Activated CD4-positive, alpha-beta T cell treated with anti-CD3 and anti-CD28 coated beads, Interleukin-10, Interleukin-2, amounts not matched to agents 100 ng/mL and 50 ng/mL, durations not matched to agents 16 hours and 8 hours (primary cell): Measurements from ENCODE around the gene LONRF3.
A peak's percentile ranks its signal among the peaks of the same experiment; 100 is the strongest.

Experiments used
- DNase-seq: peaks from one replicate; pipeline ENCODE4 v3.0.0-alpha.2; 2020

The LONRF3 gene

GRCh38 chrX:118974088-118974907 lies at the start of gene LONRF3:
Gene LONRF3, plus strand, starts transcription at chrX:118974618. Its CDS starts 163 bp downstream, at chrX:118974781.
- peak; percentile 51 for DNase-seq

DNA sequence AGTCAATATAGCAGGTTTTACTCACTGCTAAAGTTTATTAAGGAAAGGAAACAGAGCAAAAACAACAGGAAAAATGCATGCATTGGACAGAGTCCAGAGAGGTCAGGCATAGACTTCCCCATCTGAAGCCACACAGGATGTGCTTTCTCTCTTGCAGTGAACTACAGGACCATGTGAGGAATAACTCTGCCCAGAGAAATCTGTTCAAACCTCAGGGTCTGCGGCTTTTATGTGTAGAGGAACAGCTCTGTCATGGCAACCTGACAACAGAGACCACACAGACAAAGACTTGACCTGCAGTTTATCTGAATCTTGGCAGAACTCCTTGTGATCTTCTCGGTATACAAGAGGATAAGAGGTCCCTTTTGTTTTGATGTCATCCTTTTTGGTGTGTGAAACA lies 46.3 kb upstream of the LONRF3 start:
- no peak for DNase-seq

- no peak for DNase-seq
Measured at GRCh38 chrX:118935352-118935751, 39.1 kb upstream of the LONRF3 start.

- no peak for DNase-seq
Measured at GRCh38 chrX:118941147-118941546, 33.3 kb upstream of the LONRF3 start.

- DNase-seq: no peak
Measured at GRCh38 chrX:118943102-118943501, 31.3 kb upstream of the LONRF3 start.

DNA sequence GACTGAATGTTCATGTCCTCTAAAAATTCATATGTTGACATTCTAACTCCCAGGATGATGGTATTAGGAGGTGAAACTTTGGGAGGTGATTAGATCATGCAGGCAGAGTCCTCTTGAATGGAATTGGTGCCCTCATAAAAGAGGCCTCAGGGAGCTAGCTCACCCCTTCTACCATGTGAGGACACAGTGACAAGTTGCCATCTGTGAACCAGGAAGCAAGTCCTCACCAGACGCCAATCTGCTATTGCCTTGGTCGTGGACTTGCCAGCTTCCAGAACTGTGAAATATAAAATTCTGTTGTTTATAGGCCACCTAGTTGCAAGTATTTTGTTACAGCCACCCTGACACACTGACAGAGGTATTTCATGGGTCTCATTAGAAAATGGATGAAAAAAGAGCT lies 28.5 kb upstream of the LONRF3 start:
- DNase-seq: no peak

- no peak for DNase-seq
Measured at GRCh38 chrX:118948270-118948669, 26.1 kb upstream of the LONRF3 start.

DNA sequence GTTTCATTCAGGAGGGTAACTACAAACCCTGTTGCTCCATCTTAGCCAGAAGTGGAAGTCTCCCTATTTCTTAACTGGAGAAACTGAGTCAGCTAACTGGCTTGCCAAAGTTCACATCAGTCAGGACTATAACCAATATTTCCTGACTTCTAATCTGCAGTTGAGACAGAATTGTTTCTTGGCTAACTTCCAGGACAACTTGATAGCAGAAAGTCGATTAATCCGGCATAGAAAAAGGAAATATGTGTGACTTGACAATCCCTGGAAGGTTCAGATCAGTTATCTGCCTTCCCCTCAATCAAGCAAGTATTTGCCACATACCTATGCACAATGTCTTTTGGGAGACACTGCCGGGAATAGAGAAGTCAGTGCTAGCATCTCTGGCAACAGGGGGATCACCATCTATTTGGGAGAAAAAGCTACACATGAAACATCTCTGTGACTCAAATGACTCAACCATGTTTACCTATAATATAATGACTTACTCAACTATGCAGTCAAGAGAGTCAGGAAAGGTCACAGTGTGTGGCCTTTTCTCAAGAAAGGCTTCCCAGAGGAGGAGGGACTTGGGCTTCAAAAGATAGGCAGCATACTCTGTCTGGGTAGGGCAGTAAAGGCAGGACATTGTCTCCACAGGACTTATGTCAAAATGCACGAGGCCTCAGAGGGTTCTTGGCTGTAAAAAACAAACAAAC lies 12.4 kb upstream of the LONRF3 start:
- DNase-seq: no peak

- DNase-seq: no peak
Measured at GRCh38 chrX:118963159-118963558, 11.3 kb upstream of the LONRF3 start.

DNA sequence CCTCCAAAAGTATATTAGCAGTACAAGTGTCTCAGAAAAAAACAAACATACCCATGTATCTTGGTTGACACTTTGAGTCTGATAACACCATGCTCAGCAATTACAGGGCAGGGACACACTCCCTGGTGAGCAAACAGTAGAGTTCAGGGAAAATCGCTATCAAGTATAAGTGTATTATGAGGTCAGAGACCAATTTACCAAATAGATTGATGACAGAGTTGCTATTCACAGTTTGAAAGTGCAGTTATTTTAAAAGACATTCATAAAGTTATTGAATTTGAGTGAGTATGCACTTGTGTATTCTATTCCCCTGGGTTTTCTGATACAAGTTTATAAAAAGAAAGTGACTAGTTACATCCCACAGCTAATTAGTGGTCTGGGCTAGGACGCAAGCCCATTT lies 10.2 kb upstream of the LONRF3 start:
- no peak for DNase-seq

GRCh38 chrX:118965395-118965794 lies 9.0 kb upstream of the LONRF3 start:
- DNase-seq: no peak

- DNase-seq: no peak
Measured at GRCh38 chrX:118968031-118968430, 6.4 kb upstream of the LONRF3 start.

DNA sequence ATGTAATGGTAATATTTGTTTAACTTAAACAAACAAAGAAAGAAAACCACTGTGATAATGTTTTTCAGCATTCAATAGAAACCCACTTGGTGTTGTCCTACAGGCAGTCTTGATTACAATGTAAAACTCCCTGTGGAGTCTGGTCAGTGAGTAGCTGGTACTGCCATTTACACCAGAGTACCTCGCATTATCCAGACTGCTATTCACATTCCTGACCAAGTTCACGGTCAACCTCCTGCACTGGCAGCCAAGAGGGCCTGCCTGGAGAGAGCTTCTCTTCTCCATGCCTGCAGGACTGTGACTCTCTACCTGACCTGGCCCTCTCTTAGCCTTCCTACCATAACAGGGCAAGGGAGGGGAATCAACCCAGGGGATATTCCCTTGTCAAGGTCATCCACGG lies 2.9 kb upstream of the LONRF3 start:
- DNase-seq: no peak

GRCh38 chrX:118973389-118974087 lies 880 bp upstream of the LONRF3 start:
- DNase-seq: no peak

- DNase-seq: peak; percentile 31
Measured at GRCh38 chrX:118974908-118975671, 672 bp downstream of the LONRF3 start.

- DNase-seq: peak; percentile 62
Measured at GRCh38 chrX:118975831-118976598, 1.6 kb downstream of the LONRF3 start.

- peak; percentile 17 for DNase-seq
Measured at GRCh38 chrX:118976599-118977340, 2.4 kb downstream of the LONRF3 start.

DNA sequence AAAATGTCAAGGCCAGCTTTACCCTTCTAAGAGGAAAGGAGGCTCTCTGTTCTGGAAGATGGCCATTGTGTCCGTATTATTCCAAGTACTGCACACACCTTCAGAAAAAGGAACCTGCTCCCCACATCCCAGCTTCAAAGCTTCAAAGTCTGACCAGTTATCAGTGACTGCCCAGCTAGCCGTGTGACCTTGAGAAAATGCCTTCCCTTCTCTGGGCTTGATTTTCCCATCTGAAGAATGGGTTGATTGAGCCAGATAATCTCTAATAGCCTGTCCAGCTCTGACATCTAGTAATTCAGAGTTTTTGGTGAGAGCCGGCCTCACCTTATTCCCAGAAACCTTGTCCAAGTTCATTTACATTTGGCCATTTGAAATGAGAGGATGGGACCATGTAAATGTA lies 3.0 kb downstream of the LONRF3 start:
- DNase-seq: no peak

GRCh38 chrX:118978451-118978850 lies 4.0 kb downstream of the LONRF3 start:
- no peak for DNase-seq

GRCh38 chrX:118980761-118981160 lies 6.3 kb downstream of the LONRF3 start:
- no peak for DNase-seq

DNA sequence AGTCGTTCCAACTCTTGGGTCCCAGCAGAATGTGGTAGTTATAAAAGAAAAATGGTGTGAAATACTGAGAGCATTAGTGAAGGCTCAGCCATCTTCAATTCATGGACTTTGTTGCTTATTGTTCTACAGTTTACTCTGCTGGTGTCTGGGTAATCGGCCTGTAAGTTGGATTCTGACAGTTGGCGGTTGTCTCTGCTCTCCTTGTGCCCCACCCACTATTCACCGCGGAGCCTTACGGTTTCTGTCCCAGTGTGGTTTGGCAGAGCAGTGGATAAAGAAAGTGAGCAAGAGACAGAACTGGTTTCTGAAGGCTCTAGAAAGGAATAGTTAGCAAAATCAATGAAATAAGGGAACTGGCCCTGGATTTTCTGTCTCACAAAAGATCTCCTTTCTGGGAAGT lies 9.1 kb downstream of the LONRF3 start:
- DNase-seq: no peak
